Transverse colon (tissue), 4 donors: Measurements from ENCODE around the gene IL4I1. TPM values are rescaled to one million over a fixed set of nuclear protein-coding genes. Genes with fewer than 3 reads are reported as not detected.

ENCODE experiments used
- DNase-seq: peaks from one replicate; pipeline ENCODE4 v3.0.0-alpha.2; 2019
- H3K27ac ChIP-seq, 4 donors: fragments of 200-600 bp; sonication (generic); 2 replicates each; pipeline ENCODE4 v1.5.1; 2016 to 2018; ENCODE audit warnings: inconsistent platforms in 4 of 4
- H3K27me3 ChIP-seq: fragments of 200-600 bp; sonication (generic); 2 replicates; pipeline ENCODE4 v1.5.1; 2017; ENCODE audit warnings: inconsistent platforms
- H3K36me3 ChIP-seq, 4 donors: fragments of 200-600 bp; sonication (generic); 2 replicates each; pipeline ENCODE4 v1.5.1; 2017 to 2019; ENCODE audit warnings: inconsistent platforms in 4 of 4
- H3K4me1 ChIP-seq, 4 donors: fragments of 200-600 bp; sonication (generic); 2 replicates each; pipeline ENCODE4 v1.5.1; 2017 to 2020; ENCODE audit warnings: inconsistent platforms in 4 of 4
- H3K4me3 ChIP-seq, 4 donors: fragments of 200-600 bp; sonication (generic); 1 replicate in 1 of 4; 2 replicates in 3 of 4; pipeline versions ENCODE4 v1.5.1 to v1.6.1; 2017 to 2019; ENCODE audit warnings: inconsistent platforms in 4 of 4
- H3K9me3 ChIP-seq, 2 donors: fragments of 200-600 bp; sonication (generic); 2 replicates each; pipeline ENCODE4 v1.5.1; 2017 to 2019; ENCODE audit warnings: inconsistent platforms in 2 of 2
- EP300 ChIP-seq: sonication (generic); formaldehyde crosslinking; IDR thresholded peaks from one replicate; pipeline ENCODE4 v1.6.1; 2017; ENCODE audit warnings: antibody characterized with exemption, low read depth
- POLR2A ChIP-seq: fragments of 450-650 bp; IDR thresholded peaks from one replicate; pipeline ENCODE4 v1.6.1; 2016; ENCODE audit warnings: antibody characterized with exemption, mild to moderate bottlenecking, moderate library complexity
- POLR2AphosphoS5 ChIP-seq, 3 donors: sonication (generic); formaldehyde crosslinking; IDR thresholded peaks; one replicate each; pipeline ENCODE4 v1.6.1; 2016; ENCODE audit warnings: antibody characterized with exemption in 3 of 3
- WGBS, 2 donors: methylation state at CpG; one replicate each; pipeline ENCODE4 v1.1.5; 2018; ENCODE audit warnings: low coverage in 1 of 2; 5-methylcytosine and 5-hydroxymethylcytosine counted together
- in situ Hi-C, 4 donors: fragments of 200-750 bp; cut with MboI; loops; one replicate each; pipeline versions ENCODE4 v1.15.0 to v1.15.1; 2017; ENCODE audit warnings: low sequenced_read_pairs in 3 of 4, low pct_ligation_motif_present in 1 of 4, low pct_unique_long_range_greater_than_20kb in 1 of 4
- intact Hi-C: fragments of 100-400 bp; cut with DNase I; formaldehyde crosslinking; loops from one replicate; pipeline ENCODE4 v1.15.1; 2023; ENCODE audit warnings: low total_unique reads
- total RNA-seq, 4 donors: library from RNA; depleted of rRNA; stranded (reverse); fragments of >200 nt; gene quantifications; one replicate each; pipeline ENCODE4 v1.1.0, GENCODE V29; 2016
- TF ChIP-seq, protein P1 (sequence below), 5 experiments: fragments of 200-600 bp in 3 of 5; fragments of 450-650 bp in 2 of 5; sonication (generic) in 3 of 5; IDR thresholded peaks; 1 replicate in 2 of 5; 2 replicates in 3 of 5; pipeline ENCODE4 v1.5.1; 2016 to 2017; ENCODE audit warnings: antibody characterized with exemption in 5 of 5, inconsistent platforms in 3 of 5, mild to moderate bottlenecking in 2 of 5, moderate library complexity in 1 of 5

IL4I1 gene
- total RNA-seq, 4 donors from 2014 or later: 2.1 TPM; not detected in 3

DNA sequence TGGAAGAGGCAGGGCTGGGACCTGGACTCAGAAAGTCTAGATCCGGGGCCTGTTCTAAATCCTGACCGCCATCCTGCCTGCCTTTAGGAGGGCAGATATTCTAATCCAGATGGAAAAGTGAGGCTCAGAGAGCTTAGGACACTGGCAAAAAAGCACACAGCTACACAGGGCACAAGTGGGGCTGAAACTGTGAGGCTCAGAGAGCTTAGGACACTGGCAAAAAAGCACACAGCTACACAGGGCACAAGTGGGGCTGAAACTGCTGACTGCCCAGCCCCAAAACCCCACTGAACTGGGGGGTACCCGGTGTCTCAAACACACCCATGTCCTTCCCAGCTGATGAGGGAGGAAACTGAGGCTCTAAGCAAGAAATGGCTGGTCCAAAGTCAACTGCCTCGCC is 21.5 kb downstream of the IL4I1 start:
- no peak for DNase-seq
- Histone ChIP-seq H3K36me3 (peaks cover 0 to 2% (median under 1%) of the 10 kb centered on the region in 4 donors), H3K4me1 (peaks cover 17 to 32% (median 25%) of the 10 kb centered on the region in 4 donors), H3K9me3 (no peaks in the 10 kb centered on the region), H3K4me3 (peak overlapping the region in 2 of 4 donors; percentile 91 to 98), H3K27ac (peak overlapping the region; percentile 96 to 99 (median 98)), H3K27me3 (no peaks in the 10 kb centered on the region)
- intact Hi-C loops (no loop called here), in situ Hi-C loops (no loop called here)
- TF ChIP-seq, protein P1, sequence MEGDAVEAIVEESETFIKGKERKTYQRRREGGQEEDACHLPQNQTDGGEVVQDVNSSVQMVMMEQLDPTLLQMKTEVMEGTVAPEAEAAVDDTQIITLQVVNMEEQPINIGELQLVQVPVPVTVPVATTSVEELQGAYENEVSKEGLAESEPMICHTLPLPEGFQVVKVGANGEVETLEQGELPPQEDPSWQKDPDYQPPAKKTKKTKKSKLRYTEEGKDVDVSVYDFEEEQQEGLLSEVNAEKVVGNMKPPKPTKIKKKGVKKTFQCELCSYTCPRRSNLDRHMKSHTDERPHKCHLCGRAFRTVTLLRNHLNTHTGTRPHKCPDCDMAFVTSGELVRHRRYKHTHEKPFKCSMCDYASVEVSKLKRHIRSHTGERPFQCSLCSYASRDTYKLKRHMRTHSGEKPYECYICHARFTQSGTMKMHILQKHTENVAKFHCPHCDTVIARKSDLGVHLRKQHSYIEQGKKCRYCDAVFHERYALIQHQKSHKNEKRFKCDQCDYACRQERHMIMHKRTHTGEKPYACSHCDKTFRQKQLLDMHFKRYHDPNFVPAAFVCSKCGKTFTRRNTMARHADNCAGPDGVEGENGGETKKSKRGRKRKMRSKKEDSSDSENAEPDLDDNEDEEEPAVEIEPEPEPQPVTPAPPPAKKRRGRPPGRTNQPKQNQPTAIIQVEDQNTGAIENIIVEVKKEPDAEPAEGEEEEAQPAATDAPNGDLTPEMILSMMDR (IDR thresholded peaks at IDR 0.05): no peak
- TF ChIP-seq POLR2A (no peak), POLR2AphosphoS5 (IDR thresholded peaks at IDR 0.05) (no peak), EP300 (no peak)
- 86% methylated on average over 4 of the region's 4 CpGs; no CpG with 5 or more reads in 1 of the 2 donors for WGBS, 2 donors

DNA sequence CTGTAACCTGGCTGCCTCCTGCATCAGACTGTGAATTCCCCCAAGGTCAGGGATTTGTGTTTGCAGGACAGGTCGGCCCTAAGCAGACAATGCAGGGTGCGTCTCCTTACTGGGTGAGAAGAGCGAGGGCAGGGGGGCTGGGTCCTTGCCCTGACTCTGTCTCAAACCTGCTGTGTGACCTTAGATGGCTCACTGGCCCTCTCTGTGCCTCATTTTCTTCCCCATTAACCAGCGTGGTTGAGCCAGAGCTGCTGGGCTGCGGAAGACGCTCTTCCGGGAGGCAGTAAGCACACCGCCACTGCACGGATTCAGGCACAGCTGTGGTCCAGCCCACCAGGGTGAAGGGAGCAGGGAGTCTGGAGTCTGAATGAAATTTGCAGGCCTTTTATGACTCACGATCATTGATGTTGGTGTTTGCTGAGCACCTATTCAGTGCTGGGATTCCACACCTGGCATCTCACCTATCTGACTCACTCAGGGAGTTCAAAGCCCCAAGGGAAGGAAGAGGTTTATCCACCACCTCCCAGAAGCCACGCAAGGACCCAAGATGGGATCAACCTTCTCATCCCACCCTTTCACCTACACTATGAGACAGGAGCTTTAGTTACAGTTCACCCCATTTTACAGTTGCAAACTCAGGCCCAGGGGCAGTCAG is 22.1 kb downstream of the IL4I1 start:
- TF ChIP-seq EP300 (no peak), POLR2A (no peak), POLR2AphosphoS5 (IDR thresholded peaks at IDR 0.05) (no peak)
- TF ChIP-seq, protein P1 (IDR thresholded peaks at IDR 0.05): no peak
- no peak for DNase-seq
- Histone ChIP-seq H3K9me3 (no peaks in the 10 kb centered on the region), H3K27me3 (no peaks in the 10 kb centered on the region), H3K4me3 (no peak overlapping the region), H3K4me1 (peaks cover 20 to 36% (median 29%) of the 10 kb centered on the region in 4 donors), H3K36me3 (no peaks in the 10 kb centered on the region), H3K27ac (peak overlapping the region in 1 of 4 donors; percentile 98)
- in situ Hi-C loops: loop anchor here in 1 of 4 donors (25.0 kb wide), 1 partner anchor 387 kb away; the partner anchor contains the start of genes RPL13A and RPS11
- intact Hi-C loops: no loop called here
- 87% methylated on average over 11 of the region's 11 CpGs; no CpG with 5 or more reads in 1 of the 2 donors for whole genome bisulfite sequencing, 2 donors

DNA sequence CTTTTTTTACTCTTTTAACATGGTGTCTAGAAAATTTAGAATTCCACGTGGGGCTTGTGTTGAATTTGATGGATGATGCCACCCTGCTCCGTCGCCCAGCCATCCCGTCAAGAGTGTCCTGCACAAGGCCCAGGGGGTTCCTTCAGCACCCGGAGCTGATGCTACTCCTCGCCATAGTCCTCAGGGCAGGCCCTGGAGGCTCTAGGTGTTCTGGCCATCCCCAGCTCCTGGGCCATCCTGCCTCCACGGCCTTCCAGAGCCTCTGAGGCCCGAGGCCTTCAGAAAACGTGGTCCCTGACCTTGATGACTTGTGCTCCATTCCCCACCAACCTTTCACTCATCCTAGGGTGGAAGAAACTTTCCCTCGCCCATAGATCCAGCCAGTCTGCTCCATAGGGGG is 22.9 kb downstream of the IL4I1 start:
- TF ChIP-seq POLR2A (no peak), EP300 (no peak), POLR2AphosphoS5 (IDR thresholded peaks at IDR 0.05) (no peak)
- TF ChIP-seq, protein P1 (IDR thresholded peaks at IDR 0.05): no peak
- H3K9me3 ChIP-seq: no peaks in the 10 kb centered on the region
- in situ Hi-C loops (loop anchor here in 1 of 4 donors (25.0 kb wide), 1 partner anchor 387 kb away; the partner anchor contains the start of genes RPL13A and RPS11), intact Hi-C loops (no loop called here)
- H3K36me3 ChIP-seq: no peaks in the 10 kb centered on the region
- peaks cover 22 to 38% (median 31%) of the 10 kb centered on the region in 4 donors for H3K4me1 ChIP-seq
- no peak for DNase-seq
- no peaks in the 10 kb centered on the region for H3K27me3 ChIP-seq
- no peak overlapping the region for H3K4me3 ChIP-seq
- WGBS, 2 donors: 93% methylated on average over 10 of the region's 10 CpGs; no CpG with 5 or more reads in 1 of the 2 donors
- H3K27ac ChIP-seq: no peak overlapping the region

DNA sequence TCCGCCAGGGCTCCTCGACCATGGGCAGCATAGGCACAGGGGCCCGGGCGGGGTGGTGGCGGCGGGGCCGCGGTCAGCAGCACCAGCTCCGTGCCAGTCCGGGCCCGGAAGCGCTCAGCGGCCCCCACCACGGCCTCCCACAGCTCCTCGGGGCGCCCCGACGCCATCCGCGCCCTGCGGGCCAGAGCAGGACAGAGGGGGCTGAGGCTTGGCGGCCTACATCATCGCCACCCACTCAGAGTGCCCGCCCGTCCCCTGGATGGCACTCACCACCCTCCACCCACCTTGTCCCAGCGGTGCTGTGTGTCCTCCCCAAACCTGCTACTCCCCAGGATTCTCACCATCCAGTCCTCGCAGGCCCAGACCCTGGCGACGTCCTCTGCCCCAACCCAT is 23.6 kb downstream of the IL4I1 start:
- no peaks in the 10 kb centered on the region for H3K27me3 ChIP-seq
- no peak for DNase-seq
- peaks cover 19 to 39% (median 32%) of the 10 kb centered on the region in 4 donors for H3K4me1 ChIP-seq
- intact Hi-C loops: no loop called here
- no peaks in the 10 kb centered on the region for H3K9me3 ChIP-seq
- in situ Hi-C loops: loop anchor here in 1 of 4 donors (25.0 kb wide), 1 partner anchor 386 kb away; the partner anchor contains the start of genes RPL13A and RPS11
- WGBS, 2 donors: 88% methylated on average over 12 of the region's 29 CpGs; no CpG with 5 or more reads in 1 of the 2 donors
- H3K27ac ChIP-seq: no peak overlapping the region
- TF ChIP-seq EP300: no peak
- TF ChIP-seq, protein P1 (IDR thresholded peaks at IDR 0.05): no peak
- no peaks in the 10 kb centered on the region for H3K36me3 ChIP-seq
- H3K4me3 ChIP-seq: no peak overlapping the region
